ENCODE data around the gene KIF16B.
"Not testable (repeated sequence)": the region's sequence is repeated elsewhere in the genome, so short reads cannot be mapped to it uniquely, and the experiment has no call there.

Gene KIF16B

GRCh38 chr20:16260133-16260532, 313.1 kb downstream of the KIF16B start:
- not testable (repeated sequence) for DNase-seq (ENCODE audit: low read depth)

GRCh38 chr20:16258766-16259165, 314.5 kb downstream of the KIF16B start:
- DNase-seq (ENCODE audit: low read depth): no peak

GRCh38 chr20:16257813-16258430, 315.3 kb downstream of the KIF16B start:
- no peak for DNase-seq (ENCODE audit: low read depth)

- no peak for DNase-seq (ENCODE audit: low read depth)
These were observed 316.2 kb downstream of the KIF16B start for GRCh38 chr20:16257021-16257420.

GRCh38 chr20:16246870-16247269, 326.4 kb downstream of the KIF16B start:
- no peak for DNase-seq (ENCODE audit: low read depth)

- DNase-seq (ENCODE audit: low read depth): no peak
These were observed 327.0 kb downstream of the KIF16B start for GRCh38 chr20:16246291-16246690.

- no peak for DNase-seq (ENCODE audit: low read depth)
These were observed 327.4 kb downstream of the KIF16B start for GRCh38 chr20:16245879-16246278.

- DNase-seq (ENCODE audit: low read depth): no peak
These were observed 328.4 kb downstream of the KIF16B start for GRCh38 chr20:16244892-16245291.

- DNase-seq (ENCODE audit: low read depth): no peak
These were observed 329.8 kb downstream of the KIF16B start for GRCh38 chr20:16243470-16243869.

- no peak for DNase-seq (ENCODE audit: low read depth)
These were observed 331.3 kb downstream of the KIF16B start for GRCh38 chr20:16241911-16242310.

GRCh38 chr20:16240355-16240754, 332.9 kb downstream of the KIF16B start:
- no peak for DNase-seq (ENCODE audit: low read depth)

- no peak for DNase-seq (ENCODE audit: low read depth)
These were observed 336.5 kb downstream of the KIF16B start for GRCh38 chr20:16236589-16237241.

GRCh38 chr20:16230402-16230801, 342.8 kb downstream of the KIF16B start:
- no peak for DNase-seq (ENCODE audit: low read depth)

- DNase-seq (ENCODE audit: low read depth): no peak
These were observed 343.4 kb downstream of the KIF16B start for GRCh38 chr20:16229813-16230212.

- DNase-seq (ENCODE audit: low read depth): no peak
These were observed 344.5 kb downstream of the KIF16B start for GRCh38 chr20:16228722-16229121.

GRCh38 chr20:16226961-16227360, 346.3 kb downstream of the KIF16B start:
- not testable (repeated sequence) for DNase-seq (ENCODE audit: low read depth)

GRCh38 chr20:16224836-16225235, 348.4 kb downstream of the KIF16B start:
- DNase-seq (ENCODE audit: low read depth): no peak

GRCh38 chr20:16222859-16223411, 350.3 kb downstream of the KIF16B start:
- DNase-seq (ENCODE audit: low read depth): no peak
